Astrocyte (in vitro differentiated cells and primary cell): Measurements from ENCODE around the gene GSTA5. TPM values are rescaled to one million over a fixed set of nuclear protein-coding genes. Genes with fewer than 3 reads are reported as not detected.

Experiments used
- DNase-seq: peaks from one replicate; pipeline ENCODE4 v3.0.0-alpha.2; 2010; ENCODE audit warnings: low read depth
- FAIRE-seq: peaks from 2 replicates; lab custom pipeline; 2011; peaks lifted over from hg19 to GRCh38; lab: Jason Lieb, UNC
- H2AFZ ChIP-seq: 2 replicates; pipeline ENCODE4 v1.6.0; 2012; ENCODE audit warnings: low read depth, low read length, inconsistent platforms
- H3K27ac ChIP-seq: 2 replicates; pipeline ENCODE4 v1.5.1; 2011; ENCODE audit warnings: low read depth, low read length, inconsistent platforms
- H3K27me3 ChIP-seq: 2 replicates; pipeline ENCODE4 v1.6.0; 2011; ENCODE audit warnings: low read length, inconsistent platforms; ENCODE audit not compliant: insufficient read depth
- H3K36me3 ChIP-seq: 2 replicates; pipeline ENCODE4 v1.5.1; 2011; ENCODE audit warnings: low read length, inconsistent platforms; ENCODE audit not compliant: insufficient read depth
- H3K4me1 ChIP-seq: 2 replicates; pipeline ENCODE4 v1.5.1; 2011; ENCODE audit warnings: low read length, inconsistent platforms; ENCODE audit not compliant: insufficient read depth
- H3K4me2 ChIP-seq: 2 replicates; pipeline ENCODE4 v1.6.0; 2012; ENCODE audit warnings: low read length, inconsistent platforms
- H3K4me3 ChIP-seq: 2 replicates; pipeline ENCODE4 v1.5.1; 2011; ENCODE audit warnings: low read depth, mild to moderate bottlenecking, low read length, inconsistent platforms; ENCODE audit not compliant: insufficient read depth
- H3K79me2 ChIP-seq: 2 replicates; pipeline ENCODE4 v1.6.0; 2012; ENCODE audit warnings: mild to moderate bottlenecking, low read length, inconsistent platforms; ENCODE audit not compliant: insufficient read depth
- H3K9ac ChIP-seq: 2 replicates; pipeline ENCODE4 v1.6.0; 2012; ENCODE audit warnings: mild to moderate bottlenecking, low read length, inconsistent platforms
- H3K9me3 ChIP-seq: 2 replicates; pipeline ENCODE4 v1.5.1; 2012; ENCODE audit warnings: low read depth, mild to moderate bottlenecking, low read length, inconsistent platforms; ENCODE audit not compliant: insufficient read depth
- H4K20me1 ChIP-seq: 2 replicates; pipeline ENCODE4 v1.6.0; 2012; ENCODE audit warnings: low read length, inconsistent platforms; ENCODE audit not compliant: insufficient read depth
- H3K27ac Mint-ChIP-seq: one replicate; pipeline ENCODE4 v1.8.0; 2021; ENCODE audit warnings: mild to moderate bottlenecking, mixed read lengths; ENCODE audit not compliant: unreplicated experiment
- H3K27me3 Mint-ChIP-seq: one replicate; pipeline ENCODE4 v1.8.0; 2021; ENCODE audit warnings: low read depth, mixed read lengths; ENCODE audit not compliant: unreplicated experiment
- H3K36me3 Mint-ChIP-seq: one replicate; pipeline ENCODE4 v1.8.0; 2021; ENCODE audit warnings: low read depth, mixed read lengths; ENCODE audit not compliant: unreplicated experiment
- H3K4me1 Mint-ChIP-seq: one replicate; pipeline ENCODE4 v1.8.0; 2021; ENCODE audit warnings: low read depth, mixed read lengths; ENCODE audit not compliant: unreplicated experiment
- H3K4me3 Mint-ChIP-seq: one replicate; pipeline ENCODE4 v1.8.0; 2021; ENCODE audit warnings: mild to moderate bottlenecking, moderate library complexity, mixed read lengths; ENCODE audit not compliant: unreplicated experiment
- H3K9me3 Mint-ChIP-seq: one replicate; pipeline ENCODE4 v1.8.0; 2021; ENCODE audit warnings: mild to moderate bottlenecking, mixed read lengths; ENCODE audit not compliant: unreplicated experiment
- CTCF ChIP-seq: IDR thresholded peaks from 2 replicates; pipeline ENCODE4 v1.5.1; 2011; ENCODE audit warnings: low read depth, mild to moderate bottlenecking, inconsistent platforms, low read length, moderate library complexity; ENCODE audit not compliant: insufficient read depth
- EZH2 ChIP-seq: IDR thresholded peaks from 2 replicates; pipeline ENCODE4 v1.6.1; 2012; ENCODE audit warnings: mild to moderate bottlenecking, low read length, inconsistent platforms; ENCODE audit not compliant: insufficient read depth
- total RNA-seq: library from RNA; stranded (reverse); gene quantifications from 2 replicates; pipeline ENCODE4 v1.2.1, GENCODE V29; 2021

GSTA5 gene
- total RNA-seq, 1 donor from 2014 or later, result not detected

- H3K36me3 Mint-ChIP-seq, result no peaks in the 10 kb centered on the region
- H3K36me3 ChIP-seq, result no peaks in the 10 kb centered on the region
- H3K9me3 Mint-ChIP-seq, result peaks cover 13% of the 10 kb centered on the region
- H3K4me1 Mint-ChIP-seq, result no peaks in the 10 kb centered on the region
- H2AFZ ChIP-seq, result no peak overlapping the region
- H3K27me3 ChIP-seq, result peaks cover 4% of the 10 kb centered on the region
- no peak overlapping the region for H3K27ac Mint-ChIP-seq
- H3K9ac ChIP-seq, result no peak overlapping the region
- no peak overlapping the region for H3K4me2 ChIP-seq
- H3K4me3 ChIP-seq, result no peak overlapping the region
- no peak overlapping the region for H3K27ac ChIP-seq
- peaks cover 4% of the 10 kb centered on the region for H3K27me3 Mint-ChIP-seq
- no peak for FAIRE-seq
- H3K79me2 ChIP-seq, result no peaks in the 10 kb centered on the region
- TF ChIP-seq CTCF (no peak), EZH2 (no peak)
- H4K20me1 ChIP-seq, result no peaks in the 10 kb centered on the region
- H3K4me3 Mint-ChIP-seq, result no peak overlapping the region
- no peaks in the 10 kb centered on the region for H3K4me1 ChIP-seq
- no peaks in the 10 kb centered on the region for H3K9me3 ChIP-seq
- DNase-seq, result no peak
These were observed 8.5 kb upstream of the GSTA5 start for GRCh38 chr6:52849137-52849536.

GRCh38 chr6:52846002-52846401, 5.4 kb upstream of the GSTA5 start:
- Histone ChIP-seq H3K4me3 (no peak overlapping the region), H3K9ac (no peak overlapping the region), H3K36me3 (no peaks in the 10 kb centered on the region), H3K9me3 (no peaks in the 10 kb centered on the region), H3K4me2 (no peak overlapping the region), H4K20me1 (no peaks in the 10 kb centered on the region), H3K27me3 (peaks cover 4% of the 10 kb centered on the region), H3K4me1 (no peaks in the 10 kb centered on the region), H3K27ac (no peak overlapping the region), H2AFZ (no peak overlapping the region), H3K79me2 (no peaks in the 10 kb centered on the region)
- H3K27ac Mint-ChIP-seq, result no peak overlapping the region
- H3K4me1 Mint-ChIP-seq, result no peaks in the 10 kb centered on the region
- H3K36me3 Mint-ChIP-seq, result no peaks in the 10 kb centered on the region
- peaks cover 8% of the 10 kb centered on the region for H3K27me3 Mint-ChIP-seq
- DNase-seq (no peak), FAIRE-seq (no peak)
- H3K9me3 Mint-ChIP-seq, result peaks cover 11% of the 10 kb centered on the region
- H3K4me3 Mint-ChIP-seq, result no peak overlapping the region
- TF ChIP-seq EZH2 (no peak), CTCF (no peak)

GRCh38 chr6:52843605-52844004, 3.0 kb upstream of the GSTA5 start:
- no peaks in the 10 kb centered on the region for H3K36me3 ChIP-seq
- no peaks in the 10 kb centered on the region for H3K9me3 ChIP-seq
- DNase-seq (no peak), FAIRE-seq (no peak)
- Mint-ChIP-seq H3K27ac (no peak overlapping the region), H3K4me3 (no peak overlapping the region), H3K27me3 (peaks cover 8% of the 10 kb centered on the region), H3K4me1 (no peaks in the 10 kb centered on the region), H3K36me3 (no peaks in the 10 kb centered on the region), H3K9me3 (peaks cover 3% of the 10 kb centered on the region)
- no peak for TF ChIP-seq EZH2
- no peak for TF ChIP-seq CTCF
- no peak overlapping the region for H3K4me2 ChIP-seq
- no peaks in the 10 kb centered on the region for H3K79me2 ChIP-seq
- no peaks in the 10 kb centered on the region for H3K4me1 ChIP-seq
- no peak overlapping the region for H3K9ac ChIP-seq
- H3K27me3 ChIP-seq, result no peaks in the 10 kb centered on the region
- H3K4me3 ChIP-seq, result no peak overlapping the region
- no peak overlapping the region for H3K27ac ChIP-seq
- no peaks in the 10 kb centered on the region for H4K20me1 ChIP-seq
- no peak overlapping the region for H2AFZ ChIP-seq
